ENCODE measurements around the gene NDUFAF8.

- TF ChIP-seq POLR2A (IDR thresholded peaks at IDR 0.05) (no peak), CTCF (IDR thresholded peaks at IDR 0.05) (no peak)
Measured at GRCh38 chr17:81258292-81258691, 19.2 kb downstream of the NDUFAF8 start.
